ENCODE measurements around the gene C4orf50. TPM values are rescaled to one million over a fixed set of nuclear protein-coding genes. Genes with fewer than 3 reads are reported as not detected.

The C4orf50 gene
- total and polyA plus RNA-seq, 2 donors (not counting 1 experiment from before 2014, with no cell fraction given) = 0.02 TPM; not detected in 1

DNA sequence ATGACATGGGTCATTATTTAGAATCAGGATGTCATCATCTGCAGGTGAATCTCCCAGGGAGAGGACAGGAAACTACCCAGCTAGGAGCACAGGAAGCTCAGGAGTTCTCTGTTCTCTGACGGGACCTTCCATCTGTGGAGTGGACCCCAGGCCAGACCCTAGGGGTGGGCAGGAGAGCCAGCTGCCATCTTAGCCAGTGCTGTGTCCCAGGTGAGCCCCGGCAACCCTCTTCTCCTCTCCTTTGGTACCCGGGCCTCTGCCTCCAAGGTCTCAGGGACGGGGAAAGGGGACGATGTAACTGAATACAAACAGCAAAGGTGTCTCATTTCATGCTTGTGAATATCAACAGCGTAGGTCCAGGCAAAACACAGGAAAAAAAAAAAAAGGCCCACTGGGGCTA is 48.5 kb downstream of the C4orf50 start:
- H3K9me3 Mint-ChIP-seq (ENCODE audit: insufficient read depth) = no peaks in the 10 kb centered on the region
- no peak for DNase-seq
- no peak overlapping the region for H3K9ac ChIP-seq (ENCODE audit: low read length)
- whole genome bisulfite sequencing (ENCODE audit: insufficient coverage) = 80% methylated on average over 6 of the region's 6 CpGs
- H3K4me3 ChIP-seq (ENCODE audit: control extremely low read depth in 1 of 5, extremely low read depth in 1 of 5, insufficient read depth in 1 of 5, low read depth in 2 of 5, low read length in 4 of 5) = no peak overlapping the region
- no peaks in the 10 kb centered on the region for H3K79me2 ChIP-seq (ENCODE audit: control insufficient read depth, insufficient read depth, low read length)
- no peak overlapping the region for H3K27ac ChIP-seq (ENCODE audit: low read length in 2 of 2)
- ATAC-seq (ENCODE audit: low read depth) = no peak
- peaks cover 4% of the 10 kb centered on the region for H3K27me3 Mint-ChIP-seq
- H4K20me1 ChIP-seq (ENCODE audit: control insufficient read depth, insufficient read depth, low read length, poor library complexity, severe bottlenecking) = no peaks in the 10 kb centered on the region
- H3K36me3 ChIP-seq (replicated peaks in 1 of 2; ENCODE audit: control extremely low read depth in 1 of 2, control insufficient read depth in 1 of 2, extremely low read depth in 1 of 2, insufficient read depth in 2 of 2, low read length in 1 of 2) = no peaks in the 10 kb centered on the region
- no peaks in the 10 kb centered on the region for H3K4me1 ChIP-seq (ENCODE audit: control insufficient read depth in 2 of 2, insufficient read depth in 2 of 2, low read length in 2 of 2)
- POLR2A ChIA-PET = no interaction called here
- no peak overlapping the region for H3K27ac Mint-ChIP-seq
- H2AFZ ChIP-seq (ENCODE audit: insufficient read depth, low read depth, low read length, poor library complexity, severe bottlenecking) = no peak overlapping the region
- TF ChIP-seq, protein P1, sequence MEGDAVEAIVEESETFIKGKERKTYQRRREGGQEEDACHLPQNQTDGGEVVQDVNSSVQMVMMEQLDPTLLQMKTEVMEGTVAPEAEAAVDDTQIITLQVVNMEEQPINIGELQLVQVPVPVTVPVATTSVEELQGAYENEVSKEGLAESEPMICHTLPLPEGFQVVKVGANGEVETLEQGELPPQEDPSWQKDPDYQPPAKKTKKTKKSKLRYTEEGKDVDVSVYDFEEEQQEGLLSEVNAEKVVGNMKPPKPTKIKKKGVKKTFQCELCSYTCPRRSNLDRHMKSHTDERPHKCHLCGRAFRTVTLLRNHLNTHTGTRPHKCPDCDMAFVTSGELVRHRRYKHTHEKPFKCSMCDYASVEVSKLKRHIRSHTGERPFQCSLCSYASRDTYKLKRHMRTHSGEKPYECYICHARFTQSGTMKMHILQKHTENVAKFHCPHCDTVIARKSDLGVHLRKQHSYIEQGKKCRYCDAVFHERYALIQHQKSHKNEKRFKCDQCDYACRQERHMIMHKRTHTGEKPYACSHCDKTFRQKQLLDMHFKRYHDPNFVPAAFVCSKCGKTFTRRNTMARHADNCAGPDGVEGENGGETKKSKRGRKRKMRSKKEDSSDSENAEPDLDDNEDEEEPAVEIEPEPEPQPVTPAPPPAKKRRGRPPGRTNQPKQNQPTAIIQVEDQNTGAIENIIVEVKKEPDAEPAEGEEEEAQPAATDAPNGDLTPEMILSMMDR (IDR thresholded peaks at IDR 0.05) = no peak
- no peak for TF ChIP-seq EZH2 (IDR thresholded peaks at IDR 0.05; ENCODE audit: borderline replicate concordance, insufficient read depth, low read depth, low read length, poor library complexity, severe bottlenecking)
- no peaks in the 10 kb centered on the region for H3K27me3 ChIP-seq (replicated peaks in 1 of 4; ENCODE audit: control extremely low read depth in 1 of 4, control insufficient read depth in 3 of 4, insufficient read depth in 4 of 4, low read length in 3 of 4)
- intact Hi-C loops (cut with micrococcal nuclease) = no loop called here
- CTCF ChIA-PET = no interaction called here
- H3K9me3 ChIP-seq (ENCODE audit: control extremely low read depth in 1 of 3, control insufficient read depth in 2 of 3, insufficient read depth in 1 of 3, low read length in 2 of 3) = no peaks in the 10 kb centered on the region
- H3K4me1 Mint-ChIP-seq = no peaks in the 10 kb centered on the region
- H3K4me2 ChIP-seq (replicated peaks; ENCODE audit: low read depth, low read length, poor library complexity, severe bottlenecking) = no peak overlapping the region
- H3K4me3 Mint-ChIP-seq = no peak overlapping the region

DNA sequence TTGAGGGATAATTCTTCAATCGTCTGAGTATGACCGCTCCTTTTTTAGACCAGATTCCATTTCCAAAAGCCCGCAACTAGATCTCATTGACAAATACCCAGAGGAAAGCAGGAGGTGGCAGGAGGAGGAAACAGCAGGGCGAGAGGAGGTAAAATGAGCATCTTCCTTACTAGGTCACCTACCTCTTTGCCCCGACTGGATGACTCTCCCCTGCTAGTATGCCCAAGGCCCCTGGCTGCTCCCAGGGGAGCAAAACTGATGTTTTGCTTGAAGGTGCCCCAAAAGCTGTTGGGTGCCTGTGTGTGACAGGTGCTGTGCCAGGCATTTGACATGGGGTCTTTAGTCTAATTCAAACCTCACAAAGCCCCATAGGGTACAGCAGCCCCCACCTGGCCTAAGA is 48.9 kb downstream of the C4orf50 start:
- H3K27ac Mint-ChIP-seq = no peak overlapping the region

More for the DNA sequence above, 48.9 kb downstream of the C4orf50 start:
- Mint-ChIP-seq H3K4me3 (no peak overlapping the region), H3K4me1 (no peaks in the 10 kb centered on the region), H3K9me3 (ENCODE audit: insufficient read depth) (no peaks in the 10 kb centered on the region), H3K27me3 (peaks cover 4% of the 10 kb centered on the region)
- ATAC-seq (ENCODE audit: low read depth) (no peak), DNase-seq (no peak)
- no peak overlapping the region for H3K4me2 ChIP-seq (replicated peaks; ENCODE audit: low read depth, low read length, poor library complexity, severe bottlenecking)
- H3K4me3 ChIP-seq (ENCODE audit: control extremely low read depth in 1 of 5, extremely low read depth in 1 of 5, insufficient read depth in 1 of 5, low read depth in 2 of 5, low read length in 4 of 5) = no peak overlapping the region
- no peaks in the 10 kb centered on the region for H3K4me1 ChIP-seq (ENCODE audit: control insufficient read depth in 2 of 2, insufficient read depth in 2 of 2, low read length in 2 of 2)
- H3K27me3 ChIP-seq (replicated peaks in 1 of 4; ENCODE audit: control extremely low read depth in 1 of 4, control insufficient read depth in 3 of 4, insufficient read depth in 4 of 4, low read length in 3 of 4) = no peaks in the 10 kb centered on the region
- WGBS (ENCODE audit: insufficient coverage) = no CpG with 5 or more reads among the region's 5 CpGs
- H4K20me1 ChIP-seq (ENCODE audit: control insufficient read depth, insufficient read depth, low read length, poor library complexity, severe bottlenecking) = no peaks in the 10 kb centered on the region
- intact Hi-C loops (cut with micrococcal nuclease) = no loop called here
- POLR2A ChIA-PET = no interaction called here
- no peak overlapping the region for H3K27ac ChIP-seq (ENCODE audit: low read length in 2 of 2)
- H3K9ac ChIP-seq (ENCODE audit: low read length) = no peak overlapping the region
- no peak for TF ChIP-seq EZH2 (IDR thresholded peaks at IDR 0.05; ENCODE audit: borderline replicate concordance, insufficient read depth, low read depth, low read length, poor library complexity, severe bottlenecking)
- TF ChIP-seq, protein P1 (IDR thresholded peaks at IDR 0.05) = no peak
- CTCF ChIA-PET = no interaction called here
- no peaks in the 10 kb centered on the region for H3K36me3 ChIP-seq (replicated peaks in 1 of 2; ENCODE audit: control extremely low read depth in 1 of 2, control insufficient read depth in 1 of 2, extremely low read depth in 1 of 2, insufficient read depth in 2 of 2, low read length in 1 of 2)
- no peak overlapping the region for H2AFZ ChIP-seq (ENCODE audit: insufficient read depth, low read depth, low read length, poor library complexity, severe bottlenecking)
- H3K79me2 ChIP-seq (ENCODE audit: control insufficient read depth, insufficient read depth, low read length) = no peaks in the 10 kb centered on the region
- H3K9me3 ChIP-seq (ENCODE audit: control extremely low read depth in 1 of 3, control insufficient read depth in 2 of 3, insufficient read depth in 1 of 3, low read length in 2 of 3) = no peaks in the 10 kb centered on the region
